PC-9 (cell line): ENCODE results near the gene ARHGAP10. TPM values are rescaled to one million over a fixed set of nuclear protein-coding genes. Genes with fewer than 3 reads are reported as not detected.
A peak's percentile ranks its signal among the peaks of the same experiment; 100 is the strongest.

Experiments used
- BruUV-seq: library from RNA; stranded (reverse); fragments of 400-500 nt; replicated peaks from 2 replicates; lab custom pipeline; 2021; lab: Mats Ljungman, UMichigan
- CTCF ChIA-PET: fragments of 300-600 bp; sonication (Branson Sonifier 250); formaldehyde crosslinking; loops from one replicate; lab custom pipeline; 2022; ENCODE audit warnings: antibody characterized with exemption; lab: Charles Lee
- POLR2A ChIA-PET: fragments of 300-600 bp; sonication (Branson Sonifier 250); formaldehyde crosslinking; loops from one replicate; lab custom pipeline; 2022; ENCODE audit warnings: antibody characterized with exemption; ENCODE audit not compliant: unreplicated experiment; lab: Charles Lee
- DNase-seq, 2 experiments: peaks; one replicate each; pipeline versions ENCODE4 v3.0.0 to v3.0.0-alpha.2; 2015 to 2022; ENCODE audit warnings: mixed read lengths in 1 of 2
- H2AFZ ChIP-seq: fragments of 200-600 bp; sonication (generic); 2 replicates; pipeline ENCODE4 v1.8.1; 2017; ENCODE audit warnings: antibody characterized with exemption
- H3F3A ChIP-seq: fragments of 200-600 bp; sonication (generic); 2 replicates; pipeline ENCODE4 v1.8.1; 2017; ENCODE audit warnings: antibody characterized with exemption, mild to moderate bottlenecking, low read depth; ENCODE audit not compliant: insufficient read depth
- H3K27ac ChIP-seq: fragments of 200-600 bp; sonication (generic); 2 replicates; pipeline ENCODE4 v1.6.1; 2016; ENCODE audit warnings: mixed run types
- H3K27me3 ChIP-seq: fragments of 200-600 bp; sonication (generic); 2 replicates; pipeline ENCODE4 v1.6.1; 2016; ENCODE audit warnings: low read depth, mixed run types; ENCODE audit not compliant: insufficient read depth
- H3K36me3 ChIP-seq: fragments of 200-600 bp; sonication (generic); 2 replicates; pipeline ENCODE4 v1.6.1; 2016; ENCODE audit warnings: low read depth, mixed run types
- H3K4me1 ChIP-seq: fragments of 200-600 bp; sonication (generic); replicated peaks from 2 replicates; pipeline ENCODE4 v1.6.1; 2016; ENCODE audit warnings: mixed run types; ENCODE audit not compliant: insufficient read depth
- H3K4me2 ChIP-seq: fragments of 200-600 bp; sonication (generic); 2 replicates; pipeline ENCODE4 v1.6.1; 2017; ENCODE audit warnings: mixed run types
- H3K4me3 ChIP-seq: fragments of 200-600 bp; sonication (generic); 2 replicates; pipeline ENCODE4 v1.6.1; 2016; ENCODE audit warnings: mixed run types
- H3K79me2 ChIP-seq: fragments of 200-600 bp; sonication (generic); 2 replicates; pipeline ENCODE4 v1.6.1; 2017; ENCODE audit warnings: low read depth, mixed run types
- H3K9me2 ChIP-seq: fragments of 200-600 bp; sonication (generic); 2 replicates; pipeline ENCODE4 v1.8.1; 2017; ENCODE audit warnings: mild to moderate bottlenecking; ENCODE audit not compliant: insufficient read depth
- H3K9me3 ChIP-seq: fragments of 200-600 bp; sonication (generic); 2 replicates; pipeline ENCODE4 v1.8.1; 2016; ENCODE audit warnings: low read depth; ENCODE audit not compliant: insufficient read depth
- H4K20me1 ChIP-seq: fragments of 200-600 bp; sonication (generic); 2 replicates; pipeline ENCODE4 v1.8.1; 2017; ENCODE audit not compliant: insufficient read depth
- EZH2 ChIP-seq: fragments of 200-600 bp; sonication (generic); IDR thresholded peaks from 2 replicates; pipeline ENCODE4 v1.8.0; 2017; ENCODE audit warnings: antibody characterized with exemption, low read depth
- intact Hi-C: fragments of 100-400 bp; cut with micrococcal nuclease; formaldehyde crosslinking; loops from one replicate; pipeline ENCODE4 v1.10.0; 2022; ENCODE audit not compliant: unreplicated experiment
- total RNA-seq: library from RNA; stranded (reverse); gene quantifications from 2 replicates; pipeline ENCODE4 v1.2.3, GENCODE V29; 2021
- TF ChIP-seq, protein P1 (sequence below): fragments of 200-600 bp; sonication (generic); conservative IDR thresholded peaks from 2 replicates; pipeline ENCODE4 v1.6.1; 2017; ENCODE audit warnings: mixed run types, antibody characterized with exemption, mild to moderate bottlenecking, moderate library complexity

Gene ARHGAP10
- total RNA-seq, 1 experiment from 2014 or later, result 27.5 TPM

DNA sequence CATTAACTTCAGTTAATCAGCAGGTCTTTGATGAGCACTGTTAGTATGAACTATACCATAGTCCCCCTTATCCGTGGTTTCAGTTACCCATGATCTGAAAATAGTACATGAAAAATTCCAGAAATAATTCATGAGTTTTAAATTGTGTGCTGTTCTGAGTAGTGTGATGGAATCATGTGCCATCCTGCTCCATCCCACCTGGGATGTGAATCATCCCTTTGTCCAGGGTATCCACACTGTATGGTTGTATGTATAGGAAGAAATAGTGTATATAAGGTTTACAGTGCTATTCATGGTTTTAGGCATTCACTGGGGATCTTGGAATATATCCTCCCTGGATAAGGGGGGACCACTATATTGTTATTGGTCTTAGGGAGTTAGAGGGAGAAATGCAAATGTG lies 24.5 kb downstream of the ARHGAP10 start:
- ChIA-PET POLR2A (no interaction called here), CTCF (no interaction called here)
- H3K4me2 ChIP-seq, result no peak overlapping the region
- intact Hi-C loops, result no loop called here
- H3K79me2 ChIP-seq, result peaks cover 53% of the 10 kb centered on the region
- H3K9me3 ChIP-seq, result no peaks in the 10 kb centered on the region
- no peak for DNase-seq
- BruUV-seq, result no TSS peak
- H3K27ac ChIP-seq, result no peak overlapping the region
- H3K36me3 ChIP-seq, result no peaks in the 10 kb centered on the region
- no peaks in the 10 kb centered on the region for H4K20me1 ChIP-seq
- no peak overlapping the region for H3K4me3 ChIP-seq
- H2AFZ ChIP-seq, result no peak overlapping the region
- no peaks in the 10 kb centered on the region; the same call in 1 of the 2 replicates for H3K4me1 ChIP-seq
- TF ChIP-seq EZH2, result no peak
- TF ChIP-seq, protein P1, sequence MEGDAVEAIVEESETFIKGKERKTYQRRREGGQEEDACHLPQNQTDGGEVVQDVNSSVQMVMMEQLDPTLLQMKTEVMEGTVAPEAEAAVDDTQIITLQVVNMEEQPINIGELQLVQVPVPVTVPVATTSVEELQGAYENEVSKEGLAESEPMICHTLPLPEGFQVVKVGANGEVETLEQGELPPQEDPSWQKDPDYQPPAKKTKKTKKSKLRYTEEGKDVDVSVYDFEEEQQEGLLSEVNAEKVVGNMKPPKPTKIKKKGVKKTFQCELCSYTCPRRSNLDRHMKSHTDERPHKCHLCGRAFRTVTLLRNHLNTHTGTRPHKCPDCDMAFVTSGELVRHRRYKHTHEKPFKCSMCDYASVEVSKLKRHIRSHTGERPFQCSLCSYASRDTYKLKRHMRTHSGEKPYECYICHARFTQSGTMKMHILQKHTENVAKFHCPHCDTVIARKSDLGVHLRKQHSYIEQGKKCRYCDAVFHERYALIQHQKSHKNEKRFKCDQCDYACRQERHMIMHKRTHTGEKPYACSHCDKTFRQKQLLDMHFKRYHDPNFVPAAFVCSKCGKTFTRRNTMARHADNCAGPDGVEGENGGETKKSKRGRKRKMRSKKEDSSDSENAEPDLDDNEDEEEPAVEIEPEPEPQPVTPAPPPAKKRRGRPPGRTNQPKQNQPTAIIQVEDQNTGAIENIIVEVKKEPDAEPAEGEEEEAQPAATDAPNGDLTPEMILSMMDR, result no peak
- H3K9me2 ChIP-seq, result no peaks in the 10 kb centered on the region
- 0 out of 2 replicates have a peak, but pooled peaks cover 9% of the 10 kb centered on the region for H3F3A ChIP-seq
- H3K27me3 ChIP-seq, result no peaks in the 10 kb centered on the region

DNA sequence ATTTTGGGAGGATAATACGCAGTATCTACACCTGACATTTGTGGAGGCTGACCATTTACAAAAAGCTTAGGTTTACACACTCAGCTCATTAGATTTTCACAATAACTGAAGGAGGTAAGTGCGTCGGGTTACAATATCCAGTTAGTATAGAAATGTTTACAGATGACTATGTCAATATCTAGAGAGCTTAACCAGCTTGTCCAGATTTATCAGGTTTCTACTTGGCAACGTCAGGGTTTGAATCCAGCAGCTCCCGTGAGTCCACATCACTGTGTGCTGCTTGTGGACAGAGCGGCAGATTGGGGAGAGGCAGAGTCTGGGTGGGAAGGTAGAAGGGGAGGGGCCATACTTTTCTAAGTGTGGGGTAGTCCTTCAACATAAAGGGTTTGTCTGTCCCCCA lies 28.3 kb downstream of the ARHGAP10 start:
- H3K9me2 ChIP-seq, result no peaks in the 10 kb centered on the region
- H3F3A ChIP-seq, result 0 out of 2 replicates have a peak, but pooled peaks cover 7% of the 10 kb centered on the region
- H3K4me3 ChIP-seq, result no peak overlapping the region
- peaks cover 39% of the 10 kb centered on the region for H3K79me2 ChIP-seq
- no peaks in the 10 kb centered on the region for H4K20me1 ChIP-seq
- intact Hi-C loops, result no loop called here
- no peak for TF ChIP-seq EZH2
- TF ChIP-seq, protein P1, result no peak
- peak overlapping the region; percentile 26; the same call in 1 of the 2 replicates for H3K27ac ChIP-seq
- no peaks in the 10 kb centered on the region; the same call in 1 of the 2 replicates for H3K4me1 ChIP-seq
- BruUV-seq, result no TSS peak
- H3K36me3 ChIP-seq, result no peaks in the 10 kb centered on the region
- H3K27me3 ChIP-seq, result no peaks in the 10 kb centered on the region
- ChIA-PET POLR2A (interaction anchor here (0.7 to 0.9 kb wide), 2 partner anchors 115 to 247 kb away, joined by 6 to 16 read pairs; no protein-coding TSS in a partner anchor), CTCF (no interaction called here)
- peak overlapping the region; percentile 10; the same call in 1 of the 2 replicates for H3K4me2 ChIP-seq
- DNase-seq, result peak in 1 of 2 experiments; percentile 69
- H2AFZ ChIP-seq, result no peak overlapping the region
- no peaks in the 10 kb centered on the region for H3K9me3 ChIP-seq

DNA sequence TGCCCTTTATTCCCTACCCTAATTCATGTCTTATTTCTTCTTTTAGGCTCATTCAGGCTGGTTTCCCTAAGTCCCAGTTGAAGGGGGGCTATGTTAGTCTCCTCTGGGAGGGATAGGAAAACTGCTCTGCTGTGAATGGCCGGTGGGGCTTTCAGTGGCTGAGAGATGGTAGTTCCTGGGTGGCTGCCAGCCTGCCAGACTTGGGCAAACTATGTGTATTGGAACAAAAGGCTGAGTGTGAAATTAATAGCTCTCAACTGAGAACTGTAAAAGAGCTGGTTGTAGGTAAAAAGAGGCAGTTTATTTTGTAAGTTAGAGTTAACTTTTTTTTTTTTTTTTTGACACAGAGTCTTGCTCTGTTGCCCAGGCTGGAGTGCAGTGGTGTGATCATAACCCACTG lies 28.8 kb downstream of the ARHGAP10 start:
- Histone ChIP-seq H3K27me3 (no peaks in the 10 kb centered on the region), H3K4me2 (no peak overlapping the region), H3K27ac (peak overlapping the region; percentile 26; the same call in 1 of the 2 replicates), H2AFZ (no peak overlapping the region), H3K79me2 (peaks cover 40% of the 10 kb centered on the region), H3K9me3 (no peaks in the 10 kb centered on the region), H3K4me1 (no peaks in the 10 kb centered on the region; the same call in 1 of the 2 replicates), H3K9me2 (no peaks in the 10 kb centered on the region), H3K4me3 (no peak overlapping the region), H3K36me3 (no peaks in the 10 kb centered on the region), H3F3A (0 out of 2 replicates have a peak, but pooled peaks cover 7% of the 10 kb centered on the region), H4K20me1 (no peaks in the 10 kb centered on the region)
- no TSS peak for BruUV-seq
- intact Hi-C loops, result no loop called here
- no peak for DNase-seq
- no peak for TF ChIP-seq EZH2
- TF ChIP-seq, protein P1, result no peak
- ChIA-PET CTCF (no interaction called here), POLR2A (interaction anchor here (0.5 to 0.9 kb wide), 3 partner anchors 19 to 248 kb away, joined by 6 to 16 read pairs (median 11); no protein-coding TSS in a partner anchor)
